Measurements from ENCODE around the gene NREP. TPM values are rescaled to one million over a fixed set of nuclear protein-coding genes. Genes with fewer than 3 reads are reported as not detected.

Gene NREP
- total RNA-seq, 3 donors from 2014 or later, result 16.8 to 24.0 (median 18.1) TPM

DNA sequence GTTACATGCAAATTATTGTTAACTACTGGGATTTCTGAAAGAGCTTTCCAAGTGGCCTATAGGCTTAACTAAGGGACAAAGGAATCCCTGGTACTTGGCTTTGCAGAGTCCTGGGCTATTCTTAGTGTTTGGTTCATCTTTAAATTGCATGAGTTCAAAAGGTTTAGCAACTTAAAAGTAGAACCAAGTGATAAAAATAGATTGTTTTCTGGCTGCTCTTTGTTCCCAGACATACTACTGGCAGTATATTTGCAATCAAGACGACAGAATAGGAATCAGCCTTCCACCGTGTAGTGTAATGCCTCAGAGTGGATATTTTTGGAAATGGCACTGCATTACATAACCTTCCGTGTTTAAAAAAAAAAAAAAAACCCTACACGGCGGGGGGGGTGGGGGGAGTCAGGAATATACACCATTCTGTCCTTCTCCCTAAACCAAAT is 1.0 kb downstream of the NREP start:
- Histone ChIP-seq H3K9me3 (no peaks in the 10 kb centered on the region), H3K4me1 (ENCODE audit: low read depth) (peaks cover 5% of the 10 kb centered on the region), H3K4me3 (no peak overlapping the region), H3K36me3 (ENCODE audit: low read depth) (no peaks in the 10 kb centered on the region)
- no peak for TF ChIP-seq CTCF (IDR thresholded peaks at IDR 0.05)
- no peak for ATAC-seq
- intact Hi-C loops (cut with DNase I, micrococcal nuclease), result no loop called here
- no peak for DNase-seq

DNA sequence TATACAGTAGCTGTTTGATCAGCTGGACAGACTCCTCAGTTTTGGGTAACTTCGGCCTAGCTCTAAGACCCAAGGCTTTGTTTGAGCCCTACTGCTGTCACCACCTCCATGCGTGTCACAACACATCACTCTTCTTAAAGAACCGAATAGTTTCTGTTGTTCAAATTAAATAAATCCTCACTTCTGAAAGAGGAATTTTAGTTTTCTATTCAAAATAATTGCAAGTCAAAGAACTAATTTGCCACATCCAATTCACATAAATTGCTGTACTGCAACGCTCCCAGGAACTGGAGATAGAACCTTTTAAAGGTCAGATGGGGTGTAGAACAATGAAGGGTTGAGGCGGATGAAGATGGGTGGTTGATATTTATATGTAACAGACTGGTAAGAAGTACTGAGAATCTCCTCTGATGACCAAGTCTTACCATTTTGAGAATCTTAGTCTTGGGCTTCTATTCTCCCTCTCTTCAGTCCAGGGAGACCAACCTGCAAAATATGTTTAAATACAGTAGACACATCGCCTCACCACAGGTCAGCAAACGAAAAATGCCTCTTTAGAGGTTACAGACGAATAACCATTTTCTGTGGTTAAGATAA is 1.6 kb downstream of the NREP start:
- ATAC-seq, result no peak
- TF ChIP-seq CTCF (IDR thresholded peaks at IDR 0.05), result no peak
- Histone ChIP-seq H3K4me1 (ENCODE audit: low read depth) (peaks cover 5% of the 10 kb centered on the region), H3K36me3 (ENCODE audit: low read depth) (no peaks in the 10 kb centered on the region), H3K4me3 (no peak overlapping the region), H3K9me3 (no peaks in the 10 kb centered on the region)
- intact Hi-C loops (cut with DNase I, micrococcal nuclease), result no loop called here
- DNase-seq, result no peak

- no peak for DNase-seq
- no peak for ATAC-seq
These were observed 3.0 kb downstream of the NREP start for GRCh38 chr5:111753884-111754589.

GRCh38 chr5:111752426-111752965 is 4.5 kb downstream of the NREP start:
- Histone ChIP-seq H3K36me3 (ENCODE audit: low read depth) (no peaks in the 10 kb centered on the region), H3K9me3 (no peaks in the 10 kb centered on the region), H3K4me1 (ENCODE audit: low read depth) (no peaks in the 10 kb centered on the region), H3K4me3 (no peak overlapping the region)
- TF ChIP-seq CTCF (IDR thresholded peaks at IDR 0.05), result no peak
- ATAC-seq, result no peak
- intact Hi-C loops (cut with DNase I, micrococcal nuclease), result no loop called here
- DNase-seq, result no peak

More at GRCh38 chr5:111753884-111754589, 3.0 kb downstream of the NREP start:
- intact Hi-C loops (cut with DNase I, micrococcal nuclease), result no loop called here
- peaks cover 5% of the 10 kb centered on the region for H3K4me1 ChIP-seq (ENCODE audit: low read depth)
- H3K9me3 ChIP-seq, result no peaks in the 10 kb centered on the region
- TF ChIP-seq CTCF (IDR thresholded peaks at IDR 0.05), result no peak
- no peak overlapping the region for H3K4me3 ChIP-seq
- H3K36me3 ChIP-seq (ENCODE audit: low read depth), result no peaks in the 10 kb centered on the region

DNA sequence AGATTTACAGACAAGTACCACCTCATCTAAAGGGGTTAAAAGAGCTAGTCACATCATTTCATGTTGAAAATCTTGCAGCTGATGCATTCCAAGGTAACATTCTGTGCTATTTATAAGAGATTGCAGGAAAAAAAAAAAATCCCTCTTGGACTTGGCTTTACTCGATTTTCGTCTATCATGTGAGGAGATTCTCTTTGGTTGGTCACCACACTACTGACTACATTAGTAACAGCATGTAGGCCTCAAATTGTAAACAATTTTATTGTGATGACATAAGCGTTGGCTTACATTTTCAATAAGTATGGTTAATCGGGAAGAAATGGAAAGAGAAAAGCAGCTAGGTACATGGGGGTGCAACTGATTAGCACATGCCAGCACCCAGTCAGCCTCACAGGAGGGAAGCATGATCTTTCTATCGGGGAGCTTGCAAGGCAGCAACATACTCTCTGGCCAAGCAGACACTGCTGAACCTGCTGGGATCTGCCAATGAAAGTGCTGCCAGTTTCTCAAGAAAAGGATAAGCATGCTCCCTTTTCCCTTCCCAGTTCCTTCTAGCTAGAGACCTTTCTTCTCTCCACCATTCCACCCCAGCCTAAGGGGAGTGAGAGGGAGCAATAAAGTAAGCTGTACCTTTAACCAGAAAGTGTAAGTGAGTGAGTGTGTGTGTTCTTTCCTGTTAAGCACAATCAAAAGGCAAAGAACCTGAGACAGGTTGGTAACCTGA is 7.5 kb downstream of the NREP start:
- ATAC-seq, result no peak
- DNase-seq, result no peak
- no peak for TF ChIP-seq CTCF (IDR thresholded peaks at IDR 0.05)
- Histone ChIP-seq H3K4me1 (ENCODE audit: low read depth) (no peaks in the 10 kb centered on the region), H3K36me3 (ENCODE audit: low read depth) (no peaks in the 10 kb centered on the region), H3K4me3 (no peak overlapping the region), H3K9me3 (no peaks in the 10 kb centered on the region)
- intact Hi-C loops (cut with DNase I, micrococcal nuclease), result no loop called here

All from mucosa of descending colon (tissue), 3 donors.